HepG2 (cell line): ENCODE measurements around the gene SEPTIN5. TPM values are rescaled to one million over a fixed set of nuclear protein-coding genes. Genes with fewer than 3 reads are reported as not detected.

Experiments
- BCL6 ChIP-seq: IDR thresholded peaks from 2 replicates; pipeline ENCODE4 v1.6.1; 2016; ENCODE audit warnings: missing genetic modification reagents, missing compliant biosample characterization
- GABPB1 ChIP-seq: IDR thresholded peaks from 2 replicates; pipeline ENCODE4 v1.6.1; 2016; ENCODE audit warnings: mild to moderate bottlenecking, missing genetic modification reagents, moderate library complexity, missing compliant biosample characterization
- HNRNPL ChIP-seq: fragments of 200-400 bp; formaldehyde crosslinking; IDR thresholded peaks from 2 replicates; pipeline ENCODE4 v1.6.1; 2017; ENCODE audit warnings: mild to moderate bottlenecking, low read depth, low read length
- JARID2 ChIP-seq: sonication (generic); formaldehyde crosslinking; IDR thresholded peaks from 2 replicates; pipeline ENCODE4 v1.8.1; 2023; ENCODE audit warnings: missing genetic modification reagents, inconsistent platforms; ENCODE audit not compliant: insufficient replicate concordance
- KDM3A ChIP-seq: IDR thresholded peaks from 2 replicates; pipeline ENCODE4 v1.6.1; 2018; ENCODE audit warnings: low read depth, missing compliant biosample characterization
- KDM6A ChIP-seq: IDR thresholded peaks from 2 replicates; pipeline ENCODE4 v1.6.1; 2016; ENCODE audit warnings: low read depth
- NFE2L1 ChIP-seq: sonication (generic); formaldehyde crosslinking; IDR thresholded peaks from 2 replicates; pipeline ENCODE4 v1.4.0; 2020; ENCODE audit warnings: missing genetic modification reagents, mild to moderate bottlenecking, borderline replicate concordance
- NRL ChIP-seq: sonication (generic); formaldehyde crosslinking; IDR thresholded peaks from 2 replicates; pipeline ENCODE4 v1.5.0; 2020; ENCODE audit warnings: missing genetic modification reagents, mild to moderate bottlenecking, moderate library complexity, borderline replicate concordance
- PATZ1 ChIP-seq: sonication (generic); formaldehyde crosslinking; IDR thresholded peaks from 2 replicates; pipeline ENCODE4 v1.4.0; 2020; ENCODE audit warnings: missing genetic modification reagents
- RXRA ChIP-seq: sonication (generic); formaldehyde crosslinking; IDR thresholded peaks from 2 replicates; pipeline ENCODE4 v1.5.1; 2020; ENCODE audit warnings: missing genetic modification reagents
- SIN3A ChIP-seq: IDR thresholded peaks from 2 replicates; pipeline ENCODE4 v1.6.1; 2011; ENCODE audit warnings: low read depth, mild to moderate bottlenecking, control low read depth, low read length, borderline replicate concordance
- SP140L ChIP-seq: sonication (generic); formaldehyde crosslinking; IDR thresholded peaks from 2 replicates; pipeline ENCODE4 v1.4.0; 2020; ENCODE audit warnings: missing genetic modification reagents, borderline replicate concordance
- ZBTB33 ChIP-seq: sonication (generic); formaldehyde crosslinking; IDR thresholded peaks from 2 replicates; pipeline ENCODE4 v1.4.0; 2020; ENCODE audit warnings: missing genetic modification reagents
- ZBTB7B ChIP-seq: sonication (generic); formaldehyde crosslinking; IDR thresholded peaks from 2 replicates; pipeline ENCODE4 v1.4.0; 2020; ENCODE audit warnings: missing genetic modification reagents
- ZIK1 ChIP-seq: sonication (generic); formaldehyde crosslinking; IDR thresholded peaks from 2 replicates; pipeline ENCODE4 v1.5.0; 2020; ENCODE audit warnings: mild to moderate bottlenecking, low read depth, missing genetic modification reagents, borderline replicate concordance
- ZNF143 ChIP-seq: sonication (generic); formaldehyde crosslinking; IDR thresholded peaks from 2 replicates; pipeline ENCODE4 v1.4.0; 2020; ENCODE audit warnings: missing genetic modification reagents
- ZNF274 ChIP-seq: sonication (generic); formaldehyde crosslinking; IDR thresholded peaks from 2 replicates; pipeline ENCODE4 v1.5.1; 2020; ENCODE audit warnings: mild to moderate bottlenecking, missing genetic modification reagents
- ZNF431 ChIP-seq: sonication (generic); formaldehyde crosslinking; IDR thresholded peaks from 2 replicates; pipeline ENCODE4 v1.9.0; 2022; ENCODE audit warnings: missing genetic modification reagents, low read depth, mild to moderate bottlenecking, borderline replicate concordance
- ZNF432 ChIP-seq: sonication (generic); formaldehyde crosslinking; IDR thresholded peaks from 2 replicates; pipeline ENCODE4 v1.5.0; 2020; ENCODE audit warnings: missing genetic modification reagents, mild to moderate bottlenecking, borderline replicate concordance
- ZNF605 ChIP-seq: sonication (generic); formaldehyde crosslinking; IDR thresholded peaks from 2 replicates; pipeline ENCODE4 v1.8.0; 2022; ENCODE audit warnings: mild to moderate bottlenecking, missing genetic modification reagents
- ZNF607 ChIP-seq: sonication (generic); formaldehyde crosslinking; IDR thresholded peaks from 2 replicates; pipeline ENCODE4 v1.5.1; 2020; ENCODE audit warnings: missing genetic modification reagents, mild to moderate bottlenecking, borderline replicate concordance
- ZNF614 ChIP-seq: IDR thresholded peaks from 2 replicates; pipeline ENCODE4 v1.6.1; 2018; ENCODE audit warnings: missing biosample characterization, missing genetic modification reagents, inconsistent platforms, borderline replicate concordance
- ZNF691 ChIP-seq: sonication (generic); formaldehyde crosslinking; IDR thresholded peaks from 2 replicates; pipeline ENCODE4 v1.4.0; 2020; ENCODE audit warnings: missing genetic modification reagents, low read depth, mild to moderate bottlenecking, borderline replicate concordance
- ZSCAN25 ChIP-seq: sonication (generic); formaldehyde crosslinking; IDR thresholded peaks from 2 replicates; pipeline ENCODE4 v1.8.0; 2022; ENCODE audit warnings: mild to moderate bottlenecking, missing genetic modification reagents
- ZSCAN9 ChIP-seq: IDR thresholded peaks from 2 replicates; pipeline ENCODE4 v1.6.1; 2016; ENCODE audit warnings: borderline replicate concordance
- ZZZ3 ChIP-seq: sonication (generic); formaldehyde crosslinking; IDR thresholded peaks from 2 replicates; pipeline ENCODE4 v1.4.0; 2020; ENCODE audit warnings: missing genetic modification reagents, mild to moderate bottlenecking, borderline replicate concordance
- polyA plus RNA-seq, 8 experiments: library from polyadenylated mRNA; depleted of rRNA in 3 of 8; stranded (reverse) in 7 of 8; unstranded in 1 of 8; fragments of >200 nt; fragmentation: Illumina TruSeq in 4 of 8; extraction: Trizol in 4 of 8; gene quantifications; 2 replicates each; pipeline versions ENCODE4 v1.2.1 to v1.2.3, GENCODE V29; 2011 to 2016; ENCODE audit warnings: low read depth in 4 of 8, missing spikeins in 1 of 8, mixed read lengths in 1 of 8; ENCODE audit not compliant: insufficient read depth in 1 of 8
- total RNA-seq, 5 experiments: library from RNA; depleted of rRNA; stranded (reverse); fragments of >200 nt; fragmentation: Illumina TruSeq; extraction: Trizol; gene quantifications; 2 replicates each; pipeline ENCODE4 v1.2.3, GENCODE V29; 2016; ENCODE audit warnings: low read depth in 1 of 5

SEPTIN5 gene
- total and polyA plus RNA-seq, 2 of the 13 experiments (the other 11 are each of a cell fraction or from before 2014, with no cell fraction given): 0.33 TPM; not detected in 1

- TF ChIP-seq ZNF607 (0 out of 2 replicates have a peak, but pooled peaks have one; percentile 34), ZZZ3 (CRISPR knock-in tag) (peak; percentile 59; the same call in 1 of the 2 replicates), ZBTB7B (CRISPR knock-in tag) (peak; percentile 95), ZNF432 (CRISPR knock-in tag) (no peak), JARID2 (CRISPR knock-in tag) (no peak), BCL6 (CRISPR knock-in tag) (peak; percentile 78), ZNF605 (CRISPR knock-in tag) (peak; percentile 74; the same call in 1 of the 2 replicates), ZBTB33 (0 out of 2 replicates have a peak, but pooled peaks have one; percentile 3), PATZ1 (CRISPR knock-in tag) (peak; percentile 100), SP140L (CRISPR knock-in tag) (no peak), KDM3A (peak; percentile 49; the same call in 1 of the 2 replicates), KDM6A (0 out of 2 replicates have a peak, but pooled peaks have one; percentile 32), ZSCAN25 (CRISPR knock-in tag) (peak; percentile 73), SIN3A (peak; percentile 51; the same call in 1 of the 2 replicates), RXRA (CRISPR knock-in tag) (peak; percentile 94), GABPB1 (CRISPR knock-in tag) (peak; percentile 89), ZNF143 (CRISPR knock-in tag) (no peak), NRL (CRISPR knock-in tag) (peak; percentile 91; the same call in 1 of the 2 replicates), ZIK1 (no peak), ZSCAN9 (CRISPR knock-in tag) (no peak), ZNF274 (CRISPR knock-in tag) (peak; percentile 28; the same call in 1 of the 2 replicates), ZNF431 (0 out of 2 replicates have a peak, but pooled peaks have one; percentile 37), HNRNPL (peak; percentile 80; the same call in 1 of the 2 replicates), ZNF614 (CRISPR knock-in tag) (peak; percentile 61; the same call in 1 of the 2 replicates), NFE2L1 (CRISPR knock-in tag) (no peak), ZNF691 (peak; percentile 24; the same call in 1 of the 2 replicates)
Measured at GRCh38 chr22:19730655-19731360, 16.5 kb downstream of the SEPTIN5 start (continued).
